Right lobe of liver (tissue), 4 donors: ENCODE measurements around the gene UPB1.

Experiments
- CTCF ChIP-seq, 4 donors: fragments of 200-600 bp in 3 of 4; fragments of 450-650 bp in 1 of 4; IDR thresholded peaks; one replicate each; pipeline versions ENCODE4 v1.5.1 to v1.8.0; 2016 to 2022; ENCODE audit warnings: antibody characterized with exemption in 4 of 4, mild to moderate bottlenecking in 2 of 4
- POLR2A ChIP-seq: fragments of 450-650 bp; IDR thresholded peaks from one replicate; pipeline ENCODE4 v1.6.1; 2017; ENCODE audit warnings: antibody characterized with exemption, mild to moderate bottlenecking
- donor health status: DM: no; HTN: no; CAD: no.
- donor health status: DM: no; HTN: no; CAD: no.
- donor health status: DM: no; HTN: yes; CAD: no.

- TF ChIP-seq CTCF (IDR thresholded peaks at IDR 0.05) = no peak
- TF ChIP-seq POLR2A = no peak
Measured at GRCh38 chr22:24541681-24542515, 46.8 kb downstream of the UPB1 start.
